ENCODE results near the gene PAQR9.

GRCh38 chr3:142929109-142929508 is 34.4 kb downstream of the PAQR9 start:
- peak; percentile 32 for TF ChIP-seq RAD21 (IDR thresholded peaks at IDR 0.05; ENCODE audit: low read length)
- TF ChIP-seq CTCF (IDR thresholded peaks at IDR 0.05): peak; percentile 57
- TF ChIP-seq TAF1 (IDR thresholded peaks at IDR 0.05; ENCODE audit: borderline replicate concordance, low read depth, low read length): no peak

All from SK-N-SH (cell line).